ENCODE data around the gene FBXO3.

The FBXO3 gene

GRCh38 chr11:33725496-33725895 lies 48.8 kb downstream of the FBXO3 start:
- Mint-ChIP-seq H3K4me1 (peaks cover 72% of the 10 kb centered on the region), H3K27me3 (ENCODE audit: low read depth, poor library complexity) (peaks cover 2% of the 10 kb centered on the region), H3K9me3 (peaks cover 39% of the 10 kb centered on the region), H3K36me3 (ENCODE audit: low read depth) (peaks cover 68% of the 10 kb centered on the region), H3K4me3 (no peak overlapping the region), H3K27ac (peak overlapping the region; percentile 46)
- DNase-seq, result no peak
- no peak for TF ChIP-seq CTCF (IDR thresholded peaks at IDR 0.05)

GRCh38 chr11:33724644-33725035 lies 49.7 kb downstream of the FBXO3 start:
- Mint-ChIP-seq H3K36me3 (ENCODE audit: low read depth) (peaks cover 69% of the 10 kb centered on the region), H3K27ac (peak overlapping the region; percentile 98), H3K27me3 (ENCODE audit: low read depth, poor library complexity) (peaks cover 2% of the 10 kb centered on the region), H3K4me3 (peak overlapping the region; percentile 71), H3K9me3 (peaks cover 38% of the 10 kb centered on the region), H3K4me1 (peaks cover 78% of the 10 kb centered on the region)
- DNase-seq, result no peak
- no peak for TF ChIP-seq CTCF (IDR thresholded peaks at IDR 0.05)

GRCh38 chr11:33723238-33723881 lies 51.0 kb downstream of the FBXO3 start:
- Mint-ChIP-seq H3K4me1 (peaks cover 76% of the 10 kb centered on the region), H3K27me3 (ENCODE audit: low read depth, poor library complexity) (peaks cover 2% of the 10 kb centered on the region), H3K9me3 (peaks cover 25% of the 10 kb centered on the region), H3K4me3 (peak overlapping the region; percentile 39), H3K36me3 (ENCODE audit: low read depth) (peaks cover 58% of the 10 kb centered on the region), H3K27ac (peak overlapping the region; percentile 98)
- no peak for DNase-seq
- no peak for TF ChIP-seq CTCF (IDR thresholded peaks at IDR 0.05)

- Mint-ChIP-seq H3K27ac (peak overlapping the region; percentile 98), H3K4me3 (no peak overlapping the region), H3K27me3 (ENCODE audit: low read depth, poor library complexity) (peaks cover 2% of the 10 kb centered on the region), H3K36me3 (ENCODE audit: low read depth) (peaks cover 52% of the 10 kb centered on the region), H3K9me3 (peaks cover 19% of the 10 kb centered on the region), H3K4me1 (peaks cover 76% of the 10 kb centered on the region)
- DNase-seq, result no peak
- no peak for TF ChIP-seq CTCF (IDR thresholded peaks at IDR 0.05)
These were observed 51.6 kb downstream of the FBXO3 start for GRCh38 chr11:33722590-33723234.

- Mint-ChIP-seq H3K4me3 (peak overlapping the region; percentile 31), H3K4me1 (peaks cover 76% of the 10 kb centered on the region), H3K9me3 (peaks cover 11% of the 10 kb centered on the region), H3K27ac (peak overlapping the region; percentile 97), H3K27me3 (ENCODE audit: low read depth, poor library complexity) (peaks cover 2% of the 10 kb centered on the region), H3K36me3 (ENCODE audit: low read depth) (peaks cover 49% of the 10 kb centered on the region)
- TF ChIP-seq CTCF (IDR thresholded peaks at IDR 0.05), result no peak
- DNase-seq, result no peak
These were observed 52.3 kb downstream of the FBXO3 start for GRCh38 chr11:33721984-33722383.

- no peak for DNase-seq
- Mint-ChIP-seq H3K4me1 (peaks cover 72% of the 10 kb centered on the region), H3K9me3 (peaks cover 6% of the 10 kb centered on the region), H3K36me3 (ENCODE audit: low read depth) (peaks cover 45% of the 10 kb centered on the region), H3K27ac (peak overlapping the region; percentile 47), H3K27me3 (ENCODE audit: low read depth, poor library complexity) (no peaks in the 10 kb centered on the region), H3K4me3 (no peak overlapping the region)
- TF ChIP-seq CTCF (IDR thresholded peaks at IDR 0.05), result no peak
These were observed 52.9 kb downstream of the FBXO3 start for GRCh38 chr11:33721426-33721825.
